PC-9 (cell line): ENCODE measurements around the gene CELA3A. TPM values are rescaled to one million over a fixed set of nuclear protein-coding genes. Genes with fewer than 3 reads are reported as not detected.
A peak's percentile ranks its signal among the peaks of the same experiment; 100 is the strongest.
"Not testable (repeated sequence)": the region's sequence is repeated elsewhere in the genome, so short reads cannot be mapped to it uniquely, and the experiment has no call there.

Source experiments
- BruUV-seq: library from RNA; stranded (reverse); fragments of 400-500 nt; replicated peaks from 2 replicates; lab custom pipeline; 2021; lab: Mats Ljungman, UMichigan
- CTCF ChIA-PET: fragments of 300-600 bp; sonication (Branson Sonifier 250); formaldehyde crosslinking; loops from one replicate; lab custom pipeline; 2022; ENCODE audit warnings: antibody characterized with exemption; lab: Charles Lee
- POLR2A ChIA-PET: fragments of 300-600 bp; sonication (Branson Sonifier 250); formaldehyde crosslinking; loops from one replicate; lab custom pipeline; 2022; ENCODE audit warnings: antibody characterized with exemption; ENCODE audit not compliant: unreplicated experiment; lab: Charles Lee
- DNase-seq, 2 experiments: peaks; one replicate each; pipeline versions ENCODE4 v3.0.0 to v3.0.0-alpha.2; 2015 to 2022; ENCODE audit warnings: mixed read lengths in 1 of 2
- H2AFZ ChIP-seq: fragments of 200-600 bp; sonication (generic); 2 replicates; pipeline ENCODE4 v1.8.1; 2017; ENCODE audit warnings: antibody characterized with exemption
- H3F3A ChIP-seq: fragments of 200-600 bp; sonication (generic); 2 replicates; pipeline ENCODE4 v1.8.1; 2017; ENCODE audit warnings: antibody characterized with exemption, mild to moderate bottlenecking, low read depth; ENCODE audit not compliant: insufficient read depth
- H3K27ac ChIP-seq: fragments of 200-600 bp; sonication (generic); 2 replicates; pipeline ENCODE4 v1.6.1; 2016; ENCODE audit warnings: mixed run types
- H3K27me3 ChIP-seq: fragments of 200-600 bp; sonication (generic); 2 replicates; pipeline ENCODE4 v1.6.1; 2016; ENCODE audit warnings: low read depth, mixed run types; ENCODE audit not compliant: insufficient read depth
- H3K36me3 ChIP-seq: fragments of 200-600 bp; sonication (generic); 2 replicates; pipeline ENCODE4 v1.6.1; 2016; ENCODE audit warnings: low read depth, mixed run types
- H3K4me1 ChIP-seq: fragments of 200-600 bp; sonication (generic); replicated peaks from 2 replicates; pipeline ENCODE4 v1.6.1; 2016; ENCODE audit warnings: mixed run types; ENCODE audit not compliant: insufficient read depth
- H3K4me2 ChIP-seq: fragments of 200-600 bp; sonication (generic); 2 replicates; pipeline ENCODE4 v1.6.1; 2017; ENCODE audit warnings: mixed run types
- H3K4me3 ChIP-seq: fragments of 200-600 bp; sonication (generic); 2 replicates; pipeline ENCODE4 v1.6.1; 2016; ENCODE audit warnings: mixed run types
- H3K79me2 ChIP-seq: fragments of 200-600 bp; sonication (generic); 2 replicates; pipeline ENCODE4 v1.6.1; 2017; ENCODE audit warnings: low read depth, mixed run types
- H3K9me2 ChIP-seq: fragments of 200-600 bp; sonication (generic); 2 replicates; pipeline ENCODE4 v1.8.1; 2017; ENCODE audit warnings: mild to moderate bottlenecking; ENCODE audit not compliant: insufficient read depth
- H3K9me3 ChIP-seq: fragments of 200-600 bp; sonication (generic); 2 replicates; pipeline ENCODE4 v1.8.1; 2016; ENCODE audit warnings: low read depth; ENCODE audit not compliant: insufficient read depth
- H4K20me1 ChIP-seq: fragments of 200-600 bp; sonication (generic); 2 replicates; pipeline ENCODE4 v1.8.1; 2017; ENCODE audit not compliant: insufficient read depth
- CTCF ChIP-seq: fragments of 200-600 bp; sonication (generic); conservative IDR thresholded peaks from 2 replicates; pipeline ENCODE4 v1.6.1; 2017; ENCODE audit warnings: mixed run types, antibody characterized with exemption, mild to moderate bottlenecking, moderate library complexity
- intact Hi-C: fragments of 100-400 bp; cut with micrococcal nuclease; formaldehyde crosslinking; loops from one replicate; pipeline ENCODE4 v1.10.0; 2022; ENCODE audit not compliant: unreplicated experiment
- total RNA-seq: library from RNA; stranded (reverse); gene quantifications from 2 replicates; pipeline ENCODE4 v1.2.3, GENCODE V29; 2021

Gene CELA3A
- total RNA-seq, 1 experiment from 2014 or later: not detected

- H3K9me2 ChIP-seq, H2AFZ ChIP-seq, H3K27me3 ChIP-seq, CTCF ChIA-PET, BruUV-seq, H3K36me3 ChIP-seq, intact Hi-C loops, H3K9me3 ChIP-seq, H4K20me1 ChIP-seq, H3K4me3 ChIP-seq, H3K79me2 ChIP-seq, DNase-seq, H3F3A ChIP-seq, H3K27ac ChIP-seq, H3K4me1 ChIP-seq, POLR2A ChIA-PET, H3K4me2 ChIP-seq: not testable (repeated sequence)
Measured at GRCh38 chr1:22002875-22003274, 1.4 kb downstream of the CELA3A start.

- H3K9me3 ChIP-seq, H3K4me1 ChIP-seq, H2AFZ ChIP-seq, POLR2A ChIA-PET, intact Hi-C loops, H3K27ac ChIP-seq, H3K27me3 ChIP-seq, H3K79me2 ChIP-seq, BruUV-seq, CTCF ChIA-PET, H3K4me3 ChIP-seq, H4K20me1 ChIP-seq, H3F3A ChIP-seq, H3K9me2 ChIP-seq, H3K4me2 ChIP-seq, DNase-seq, H3K36me3 ChIP-seq: not testable (repeated sequence)
Measured at GRCh38 chr1:22003959-22004358, 2.5 kb downstream of the CELA3A start.

GRCh38 chr1:22005261-22006149 lies 4.0 kb downstream of the CELA3A start:
- H3K9me2 ChIP-seq, H2AFZ ChIP-seq, H3K27ac ChIP-seq, POLR2A ChIA-PET, H3K79me2 ChIP-seq, H4K20me1 ChIP-seq, H3K4me3 ChIP-seq, H3F3A ChIP-seq, H3K27me3 ChIP-seq, H3K9me3 ChIP-seq, H3K4me1 ChIP-seq, H3K4me2 ChIP-seq, H3K36me3 ChIP-seq, BruUV-seq: not testable (repeated sequence)
- peak; percentile 48 for TF ChIP-seq CTCF
- peak in 1 of 2 experiments; percentile 37 for DNase-seq
- intact Hi-C loops: loop anchor here (5.0 kb wide), 1 partner anchor 633 kb away; no protein-coding TSS in a partner anchor
- CTCF ChIA-PET: interaction anchor here (0.7 kb wide), 1 partner anchor 24 kb away, joined by 3 read pairs; no protein-coding TSS in a partner anchor

GRCh38 chr1:22006736-22007135 lies 5.3 kb downstream of the CELA3A start:
- H3F3A ChIP-seq, H3K27ac ChIP-seq, H3K79me2 ChIP-seq, H3K36me3 ChIP-seq, H3K27me3 ChIP-seq, H4K20me1 ChIP-seq, H2AFZ ChIP-seq, POLR2A ChIA-PET, H3K9me2 ChIP-seq, H3K4me1 ChIP-seq, CTCF ChIA-PET, BruUV-seq, H3K9me3 ChIP-seq, H3K4me3 ChIP-seq, H3K4me2 ChIP-seq, DNase-seq: not testable (repeated sequence)
- intact Hi-C loops: loop anchor here (5.0 kb wide), 1 partner anchor 634 kb away; no protein-coding TSS in a partner anchor

GRCh38 chr1:22007262-22007661 lies 5.8 kb downstream of the CELA3A start:
- intact Hi-C loops: loop anchor here (5.0 kb wide), 1 partner anchor 635 kb away; no protein-coding TSS in a partner anchor
- H3K4me3 ChIP-seq, H3K79me2 ChIP-seq, H2AFZ ChIP-seq, H3K4me2 ChIP-seq, H3K9me2 ChIP-seq, H3K27ac ChIP-seq, BruUV-seq, H3F3A ChIP-seq, H3K4me1 ChIP-seq, CTCF ChIA-PET, DNase-seq, H3K36me3 ChIP-seq, H3K9me3 ChIP-seq, H3K27me3 ChIP-seq, H4K20me1 ChIP-seq: not testable (repeated sequence)
- POLR2A ChIA-PET: interaction anchor here (0.6 kb wide), 1 partner anchor 331 kb away, joined by 3 read pairs; no protein-coding TSS in a partner anchor

GRCh38 chr1:22009566-22009965 lies 8.1 kb downstream of the CELA3A start:
- H3K4me3 ChIP-seq, POLR2A ChIA-PET, H3K36me3 ChIP-seq, H2AFZ ChIP-seq, BruUV-seq, H3F3A ChIP-seq, H3K9me2 ChIP-seq, H3K4me2 ChIP-seq, H3K79me2 ChIP-seq, CTCF ChIA-PET, H3K9me3 ChIP-seq, DNase-seq, H3K27ac ChIP-seq, H3K27me3 ChIP-seq, H4K20me1 ChIP-seq, H3K4me1 ChIP-seq: not testable (repeated sequence)
- intact Hi-C loops: loop anchor here (5.0 kb wide), 1 partner anchor 637 kb away; no protein-coding TSS in a partner anchor
